Neural cell (in vitro differentiated cells): ENCODE data around the gene ARHGEF26. TPM values are rescaled to one million over a fixed set of nuclear protein-coding genes. Genes with fewer than 3 reads are reported as not detected.

Experiments used
- H2AFZ ChIP-seq: fragments of 200-600, 300-800 bp; sonication (generic), shearing (Covaris generic); 2 replicates; pipeline ENCODE4 v1.6.0; 2014; ENCODE audit warnings: low read depth, mild to moderate bottlenecking, antibody characterized with exemption, low read length, moderate library complexity
- H3F3A ChIP-seq: fragments of 200-600 bp; shearing (Covaris generic); 2 replicates; pipeline ENCODE4 v1.6.1; 2016; ENCODE audit warnings: mild to moderate bottlenecking, moderate library complexity, mixed read lengths, antibody characterized with exemption, low read length; ENCODE audit not compliant: insufficient read depth, poor library complexity, severe bottlenecking
- H3K27ac ChIP-seq: fragments of 200-600, 300-800 bp; sonication (generic), shearing (Covaris generic); 2 replicates; pipeline ENCODE4 v1.5.1; 2014; ENCODE audit warnings: mild to moderate bottlenecking, low read length, moderate library complexity
- H3K27me3 ChIP-seq: fragments of 300-800, 200-600 bp; sonication (generic), shearing (Covaris generic); 2 replicates; pipeline ENCODE4 v1.6.0; 2014; ENCODE audit warnings: mild to moderate bottlenecking, low read depth, low read length, moderate library complexity; ENCODE audit not compliant: insufficient read depth
- H3K36me3 ChIP-seq: fragments of 300-800, 200-600 bp; sonication (generic), shearing (Covaris generic); 2 replicates; pipeline ENCODE4 v1.5.1; 2014; ENCODE audit warnings: mild to moderate bottlenecking, antibody characterized with exemption, low read length, moderate library complexity; ENCODE audit not compliant: insufficient read depth
- H3K4me2 ChIP-seq: fragments of 300-800, 200-600 bp; sonication (generic), shearing (Covaris generic); 2 replicates; pipeline ENCODE4 v1.6.0; 2014; ENCODE audit warnings: mild to moderate bottlenecking, low read length
- H3K4me3 ChIP-seq: fragments of 300-800, 200-600 bp; sonication (generic), shearing (Covaris generic); 2 replicates; pipeline ENCODE4 v1.5.1; 2014; ENCODE audit warnings: mild to moderate bottlenecking, low read length, moderate library complexity
- H3K79me2 ChIP-seq: fragments of 200-600 bp; shearing (Covaris generic); replicated peaks from 2 replicates; pipeline ENCODE4 v1.6.0; 2014; ENCODE audit warnings: mild to moderate bottlenecking, low read length, moderate library complexity; ENCODE audit not compliant: insufficient read depth
- H3K9ac ChIP-seq: fragments of 300-800, 200-600 bp; sonication (generic), shearing (Covaris generic); 2 replicates; pipeline ENCODE4 v1.6.1; 2016; ENCODE audit warnings: mild to moderate bottlenecking, low read length, mixed read lengths
- H3K9me2 ChIP-seq: fragments of 200-600 bp; shearing (Covaris generic); 2 replicates; pipeline ENCODE4 v1.6.1; 2016; ENCODE audit warnings: mild to moderate bottlenecking, low read length, mixed read lengths; ENCODE audit not compliant: insufficient read depth
- H3K9me3 ChIP-seq: fragments of 200-600, 300-800 bp; sonication (generic), shearing (Covaris generic); 2 replicates; pipeline ENCODE4 v1.6.1; 2016; ENCODE audit warnings: mild to moderate bottlenecking, mixed run types, low read length, moderate library complexity, mixed read lengths
- H4K20me1 ChIP-seq: fragments of 200-600 bp; shearing (Covaris generic); 2 replicates; pipeline ENCODE4 v1.6.1; 2016; ENCODE audit warnings: mild to moderate bottlenecking, mixed run types; ENCODE audit not compliant: insufficient read depth
- EP300 ChIP-seq: fragments of 450-650 bp; conservative IDR thresholded peaks from 2 replicates; pipeline ENCODE4 v1.6.1; 2014; ENCODE audit warnings: antibody characterized with exemption, mild to moderate bottlenecking, moderate library complexity; ENCODE audit not compliant: poor library complexity, severe bottlenecking
- EZH2 ChIP-seq: fragments of 200-600, 300-800 bp; shearing (Covaris generic), sonication (generic); IDR thresholded peaks from 2 replicates; pipeline ENCODE4 v1.6.1; 2014; ENCODE audit warnings: antibody characterized with exemption, low read length, borderline replicate concordance, mild to moderate bottlenecking; ENCODE audit not compliant: insufficient read depth, poor library complexity, severe bottlenecking
- MXI1 ChIP-seq: fragments of 450-650 bp; conservative IDR thresholded peaks from 2 replicates; pipeline ENCODE4 v1.6.1; 2014; ENCODE audit warnings: antibody characterized with exemption, mild to moderate bottlenecking; ENCODE audit not compliant: poor library complexity, severe bottlenecking
- POLR2AphosphoS5 ChIP-seq: IDR thresholded peaks from 2 replicates; pipeline ENCODE4 v1.6.1; 2012
- RAD21 ChIP-seq: fragments of 450-650 bp; conservative IDR thresholded peaks from 2 replicates; pipeline ENCODE4 v1.6.1; 2014; ENCODE audit warnings: antibody characterized with exemption, mild to moderate bottlenecking, moderate library complexity
- SMC3 ChIP-seq: fragments of 450-650 bp; conservative IDR thresholded peaks from 2 replicates; pipeline ENCODE4 v1.6.1; 2014; ENCODE audit warnings: antibody characterized with exemption, mild to moderate bottlenecking, moderate library complexity; ENCODE audit not compliant: poor library complexity
- TAF1 ChIP-seq: IDR thresholded peaks from 2 replicates; pipeline ENCODE4 v1.6.1; 2012; ENCODE audit warnings: low read depth
- polyA plus RNA-seq: library from polyadenylated mRNA; depleted of rRNA; stranded (reverse); fragments of >200 nt; gene quantifications from 2 replicates; pipeline ENCODE4 v1.2.3, GENCODE V29; 2014
- TF ChIP-seq, protein P1 (sequence below): IDR thresholded peaks from 2 replicates; pipeline ENCODE4 v1.6.1; 2012; ENCODE audit warnings: borderline replicate concordance
- TF ChIP-seq, protein P2 (sequence below): fragments of 450-650 bp; IDR thresholded peaks from 2 replicates; pipeline ENCODE4 v1.5.1; 2014; ENCODE audit warnings: antibody characterized with exemption, mild to moderate bottlenecking, moderate library complexity; ENCODE audit not compliant: poor library complexity, severe bottlenecking

Gene ARHGEF26
- polyA plus RNA-seq, 1 donor from 2014 or later = 5.7 TPM

DNA sequence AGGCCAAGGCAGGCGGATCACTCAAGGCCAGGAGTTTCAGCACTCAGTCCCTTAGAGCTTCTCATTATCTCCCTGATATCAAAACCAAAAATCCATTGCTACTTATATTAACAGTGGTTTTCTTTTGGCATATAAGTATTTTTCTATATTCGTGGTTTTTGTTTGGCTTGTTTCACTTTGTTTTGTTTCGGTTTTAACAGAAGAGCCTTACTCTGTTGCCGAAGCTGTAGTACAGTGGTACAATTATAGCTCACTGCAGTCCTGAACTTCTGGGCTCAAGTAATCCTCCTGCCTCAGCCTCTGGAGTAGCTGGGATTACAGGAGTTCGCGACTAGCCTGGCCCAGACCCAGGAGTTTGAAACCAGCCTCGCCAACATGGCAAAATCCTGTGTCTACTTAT is 42.5 kb upstream of the ARHGEF26 start:
- H3K4me3 ChIP-seq = no peak overlapping the region
- no peaks in the 10 kb centered on the region for H3K36me3 ChIP-seq
- H3K9me3 ChIP-seq = peaks cover under 1% of the 10 kb centered on the region
- no peak overlapping the region for H3K27ac ChIP-seq
- H4K20me1 ChIP-seq = no peaks in the 10 kb centered on the region
- no peak overlapping the region for H3K4me2 ChIP-seq
- no peak overlapping the region for H2AFZ ChIP-seq
- H3K9me2 ChIP-seq = no peaks in the 10 kb centered on the region
- H3F3A ChIP-seq = no peaks in the 10 kb centered on the region
- no peak overlapping the region for H3K9ac ChIP-seq
- H3K79me2 ChIP-seq = no peaks in the 10 kb centered on the region
- TF ChIP-seq SMC3 (no peak), EZH2 (no peak), TAF1 (no peak), MXI1 (no peak), POLR2AphosphoS5 (no peak), RAD21 (no peak)
- TF ChIP-seq, protein P1, sequence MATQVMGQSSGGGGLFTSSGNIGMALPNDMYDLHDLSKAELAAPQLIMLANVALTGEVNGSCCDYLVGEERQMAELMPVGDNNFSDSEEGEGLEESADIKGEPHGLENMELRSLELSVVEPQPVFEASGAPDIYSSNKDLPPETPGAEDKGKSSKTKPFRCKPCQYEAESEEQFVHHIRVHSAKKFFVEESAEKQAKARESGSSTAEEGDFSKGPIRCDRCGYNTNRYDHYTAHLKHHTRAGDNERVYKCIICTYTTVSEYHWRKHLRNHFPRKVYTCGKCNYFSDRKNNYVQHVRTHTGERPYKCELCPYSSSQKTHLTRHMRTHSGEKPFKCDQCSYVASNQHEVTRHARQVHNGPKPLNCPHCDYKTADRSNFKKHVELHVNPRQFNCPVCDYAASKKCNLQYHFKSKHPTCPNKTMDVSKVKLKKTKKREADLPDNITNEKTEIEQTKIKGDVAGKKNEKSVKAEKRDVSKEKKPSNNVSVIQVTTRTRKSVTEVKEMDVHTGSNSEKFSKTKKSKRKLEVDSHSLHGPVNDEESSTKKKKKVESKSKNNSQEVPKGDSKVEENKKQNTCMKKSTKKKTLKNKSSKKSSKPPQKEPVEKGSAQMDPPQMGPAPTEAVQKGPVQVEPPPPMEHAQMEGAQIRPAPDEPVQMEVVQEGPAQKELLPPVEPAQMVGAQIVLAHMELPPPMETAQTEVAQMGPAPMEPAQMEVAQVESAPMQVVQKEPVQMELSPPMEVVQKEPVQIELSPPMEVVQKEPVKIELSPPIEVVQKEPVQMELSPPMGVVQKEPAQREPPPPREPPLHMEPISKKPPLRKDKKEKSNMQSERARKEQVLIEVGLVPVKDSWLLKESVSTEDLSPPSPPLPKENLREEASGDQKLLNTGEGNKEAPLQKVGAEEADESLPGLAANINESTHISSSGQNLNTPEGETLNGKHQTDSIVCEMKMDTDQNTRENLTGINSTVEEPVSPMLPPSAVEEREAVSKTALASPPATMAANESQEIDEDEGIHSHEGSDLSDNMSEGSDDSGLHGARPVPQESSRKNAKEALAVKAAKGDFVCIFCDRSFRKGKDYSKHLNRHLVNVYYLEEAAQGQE = no peak
- H3K27me3 ChIP-seq = no peaks in the 10 kb centered on the region

DNA sequence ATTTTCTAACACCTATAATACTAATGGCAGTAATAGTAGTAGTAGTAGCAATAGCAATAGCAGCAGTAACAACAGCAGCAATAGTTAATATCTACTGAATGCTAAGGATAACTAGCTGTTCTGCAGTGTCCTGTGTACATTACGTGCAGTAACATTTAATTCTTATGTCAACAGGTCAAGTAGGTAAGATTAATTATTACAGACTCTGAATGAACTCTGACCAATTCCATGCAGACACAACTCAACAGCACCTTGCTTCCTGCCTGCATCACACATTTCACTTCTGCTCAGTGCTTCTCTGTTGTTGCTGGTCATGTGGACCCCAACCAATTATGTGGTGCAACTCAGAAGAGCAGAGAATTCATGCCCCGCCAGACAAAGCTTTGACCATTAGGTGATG is 39.9 kb upstream of the ARHGEF26 start:
- H3F3A ChIP-seq = no peaks in the 10 kb centered on the region

More for the DNA sequence above, 39.9 kb upstream of the ARHGEF26 start:
- Histone ChIP-seq H3K27me3 (no peaks in the 10 kb centered on the region), H3K4me3 (no peak overlapping the region), H3K36me3 (no peaks in the 10 kb centered on the region), H3K4me2 (no peak overlapping the region), H3K9me3 (no peaks in the 10 kb centered on the region), H3K9me2 (no peaks in the 10 kb centered on the region), H2AFZ (no peak overlapping the region), H3K79me2 (no peaks in the 10 kb centered on the region), H4K20me1 (no peaks in the 10 kb centered on the region), H3K9ac (no peak overlapping the region), H3K27ac (no peak overlapping the region)
- no peak for TF ChIP-seq EZH2
- TF ChIP-seq RAD21 = no peak
- TF ChIP-seq EP300 = no peak
- no peak for TF ChIP-seq SMC3
- no peak for TF ChIP-seq MXI1
- TF ChIP-seq, protein P1 = no peak
- no peak for TF ChIP-seq TAF1
- TF ChIP-seq, protein P2, sequence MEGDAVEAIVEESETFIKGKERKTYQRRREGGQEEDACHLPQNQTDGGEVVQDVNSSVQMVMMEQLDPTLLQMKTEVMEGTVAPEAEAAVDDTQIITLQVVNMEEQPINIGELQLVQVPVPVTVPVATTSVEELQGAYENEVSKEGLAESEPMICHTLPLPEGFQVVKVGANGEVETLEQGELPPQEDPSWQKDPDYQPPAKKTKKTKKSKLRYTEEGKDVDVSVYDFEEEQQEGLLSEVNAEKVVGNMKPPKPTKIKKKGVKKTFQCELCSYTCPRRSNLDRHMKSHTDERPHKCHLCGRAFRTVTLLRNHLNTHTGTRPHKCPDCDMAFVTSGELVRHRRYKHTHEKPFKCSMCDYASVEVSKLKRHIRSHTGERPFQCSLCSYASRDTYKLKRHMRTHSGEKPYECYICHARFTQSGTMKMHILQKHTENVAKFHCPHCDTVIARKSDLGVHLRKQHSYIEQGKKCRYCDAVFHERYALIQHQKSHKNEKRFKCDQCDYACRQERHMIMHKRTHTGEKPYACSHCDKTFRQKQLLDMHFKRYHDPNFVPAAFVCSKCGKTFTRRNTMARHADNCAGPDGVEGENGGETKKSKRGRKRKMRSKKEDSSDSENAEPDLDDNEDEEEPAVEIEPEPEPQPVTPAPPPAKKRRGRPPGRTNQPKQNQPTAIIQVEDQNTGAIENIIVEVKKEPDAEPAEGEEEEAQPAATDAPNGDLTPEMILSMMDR = no peak
- no peak for TF ChIP-seq POLR2AphosphoS5
